ENCODE results near the gene BMP2K. TPM values are rescaled to one million over a fixed set of nuclear protein-coding genes. Genes with fewer than 3 reads are reported as not detected.

Gene BMP2K
- total RNA-seq, 1 donor from 2014 or later: 24.0 TPM

GRCh38 chr4:78953769-78954666 lies 177.9 kb downstream of the BMP2K start:
- Mint-ChIP-seq H3K36me3 (ENCODE audit: low read depth) (no peaks in the 10 kb centered on the region), H3K27me3 (ENCODE audit: low read depth) (peaks cover 14% of the 10 kb centered on the region), H3K9me3 (no peaks in the 10 kb centered on the region), H3K4me3 (no peak overlapping the region), H3K4me1 (no peaks in the 10 kb centered on the region), H3K27ac (ENCODE audit: unreplicated experiment) (no peak overlapping the region)
- DNase-seq (ENCODE audit: low read depth, low spot score): peak; percentile 22
- TF ChIP-seq, protein P1, sequence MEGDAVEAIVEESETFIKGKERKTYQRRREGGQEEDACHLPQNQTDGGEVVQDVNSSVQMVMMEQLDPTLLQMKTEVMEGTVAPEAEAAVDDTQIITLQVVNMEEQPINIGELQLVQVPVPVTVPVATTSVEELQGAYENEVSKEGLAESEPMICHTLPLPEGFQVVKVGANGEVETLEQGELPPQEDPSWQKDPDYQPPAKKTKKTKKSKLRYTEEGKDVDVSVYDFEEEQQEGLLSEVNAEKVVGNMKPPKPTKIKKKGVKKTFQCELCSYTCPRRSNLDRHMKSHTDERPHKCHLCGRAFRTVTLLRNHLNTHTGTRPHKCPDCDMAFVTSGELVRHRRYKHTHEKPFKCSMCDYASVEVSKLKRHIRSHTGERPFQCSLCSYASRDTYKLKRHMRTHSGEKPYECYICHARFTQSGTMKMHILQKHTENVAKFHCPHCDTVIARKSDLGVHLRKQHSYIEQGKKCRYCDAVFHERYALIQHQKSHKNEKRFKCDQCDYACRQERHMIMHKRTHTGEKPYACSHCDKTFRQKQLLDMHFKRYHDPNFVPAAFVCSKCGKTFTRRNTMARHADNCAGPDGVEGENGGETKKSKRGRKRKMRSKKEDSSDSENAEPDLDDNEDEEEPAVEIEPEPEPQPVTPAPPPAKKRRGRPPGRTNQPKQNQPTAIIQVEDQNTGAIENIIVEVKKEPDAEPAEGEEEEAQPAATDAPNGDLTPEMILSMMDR (conservative IDR thresholded peaks at IDR 0.05): peak; percentile 66

- TF ChIP-seq, protein P1 (conservative IDR thresholded peaks at IDR 0.05): no peak
- Mint-ChIP-seq H3K27me3 (ENCODE audit: low read depth) (peaks cover 12% of the 10 kb centered on the region), H3K4me1 (no peaks in the 10 kb centered on the region), H3K36me3 (ENCODE audit: low read depth) (no peaks in the 10 kb centered on the region), H3K9me3 (no peaks in the 10 kb centered on the region), H3K4me3 (no peak overlapping the region), H3K27ac (ENCODE audit: unreplicated experiment) (no peak overlapping the region)
- DNase-seq (ENCODE audit: low read depth, low spot score): no peak
Observed at GRCh38 chr4:78956975-78957374, 180.8 kb downstream of the BMP2K start.

DNA sequence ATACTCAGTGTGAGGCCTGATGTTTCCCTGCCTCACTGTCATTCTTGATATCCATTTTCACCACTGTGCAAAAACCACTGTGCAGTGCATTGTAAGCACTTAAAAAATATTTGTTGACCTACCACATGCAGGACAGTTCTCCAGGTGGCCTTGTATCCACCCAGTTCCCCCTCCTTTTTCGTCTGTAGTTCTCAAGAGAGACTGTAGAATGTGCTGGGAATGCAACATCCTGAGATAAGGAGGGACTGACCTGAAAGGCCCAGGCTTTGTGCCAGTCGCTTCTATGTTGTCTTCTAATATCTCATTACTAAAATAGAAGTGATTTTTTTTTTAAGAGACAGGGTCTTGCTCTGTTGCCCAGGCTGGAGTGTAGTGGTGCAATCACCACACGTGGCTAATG lies 184.8 kb downstream of the BMP2K start:
- Mint-ChIP-seq H3K4me3 (no peak overlapping the region), H3K27ac (ENCODE audit: unreplicated experiment) (no peak overlapping the region), H3K27me3 (ENCODE audit: low read depth) (no peaks in the 10 kb centered on the region), H3K36me3 (ENCODE audit: low read depth) (no peaks in the 10 kb centered on the region), H3K9me3 (peaks cover 2% of the 10 kb centered on the region), H3K4me1 (no peaks in the 10 kb centered on the region)
- DNase-seq (ENCODE audit: low read depth, low spot score): no peak
- TF ChIP-seq, protein P1 (conservative IDR thresholded peaks at IDR 0.05): no peak

Small RNAs within 50 kb of the gene (microRNA-seq; reads per million reads assigned to microRNA genes)
- gene MIR5096: not detected

Other genes with a start within 250 kb of the BMP2K start
- 0.39 TPM in 1 of 2 replicates, not detected in the other for gene ANXA3, start 224.6 kb upstream of the BMP2K start, total RNA-seq
- gene PAQR3, start 163.1 kb downstream of the BMP2K start, total RNA-seq: 28.1 and 28.8 TPM in 2 replicates